Activated CD4-positive, alpha-beta T cell treated with anti-CD3 and anti-CD28 coated beads for 4 hours (primary cell): ENCODE measurements around the gene PLTP.
"Not testable (repeated sequence)": the region's sequence is repeated elsewhere in the genome, so short reads cannot be mapped to it uniquely, and the experiment has no call there.

ENCODE experiments used
- DNase-seq, 2 donors: peaks; one replicate each; pipeline ENCODE4 v3.0.0-alpha.2; 2020

Gene PLTP

GRCh38 chr20:45896641-45897161 is 15.3 kb downstream of the PLTP start:
- DNase-seq, result no peak

- no peak for DNase-seq
Measured at GRCh38 chr20:45894797-45895196, 17.2 kb downstream of the PLTP start.

- DNase-seq, result no peak
Measured at GRCh38 chr20:45893831-45894230, 18.1 kb downstream of the PLTP start.

GRCh38 chr20:45892828-45893500 is 19.0 kb downstream of the PLTP start:
- peak in 1 of 2 donors; percentile 24 for DNase-seq

GRCh38 chr20:45892049-45892825 is 19.7 kb downstream of the PLTP start:
- DNase-seq, result no peak

GRCh38 chr20:45890985-45891983 is 20.7 kb downstream of the PLTP start, which contains the start of the genes CTSA and NEURL2:
CTSA (plus strand) TSS chr20:45891335; CDS start chr20:45891569, 234 bp downstream.
NEURL2 (minus strand) TSS chr20:45891208; CDS start chr20:45890991, 217 bp downstream.
- DNase-seq, result peak; percentile 81 to 87

GRCh38 chr20:45890077-45890984 is 21.6 kb downstream of the PLTP start:
- DNase-seq, result peak; percentile 47 to 53

- no peak for DNase-seq
Measured at GRCh38 chr20:45888681-45889080, 23.3 kb downstream of the PLTP start.

GRCh38 chr20:45887346-45887715 is 24.6 kb downstream of the PLTP start, which contains the start of gene SPATA25:
SPATA25 (minus strand) TSS chr20:45887622; CDS start chr20:45887590, 32 bp downstream.
- no peak for DNase-seq

GRCh38 chr20:45886590-45887345 is 25.2 kb downstream of the PLTP start:
- DNase-seq, result no peak

GRCh38 chr20:45883100-45883469 is 28.9 kb downstream of the PLTP start:
- DNase-seq, result no peak

GRCh38 chr20:45882469-45883099 is 29.4 kb downstream of the PLTP start:
- no peak for DNase-seq

- DNase-seq, result peak; percentile 96 to 99
Measured at GRCh38 chr20:45880988-45881788, 30.8 kb downstream of the PLTP start, which contains the start of gene ZSWIM1. ZSWIM1 (plus strand) TSS chr20:45881227; CDS start chr20:45882593, 1,366 bp downstream.

GRCh38 chr20:45878076-45878761 is 33.7 kb downstream of the PLTP start:
- DNase-seq, result no peak

GRCh38 chr20:45874576-45874975 is 37.4 kb downstream of the PLTP start:
- no peak for DNase-seq

- DNase-seq, result not testable (repeated sequence)
Measured at GRCh38 chr20:45874104-45874481, 37.9 kb downstream of the PLTP start.

- no peak for DNase-seq
Measured at GRCh38 chr20:45873409-45874103, 38.4 kb downstream of the PLTP start.

- DNase-seq, result no peak
Measured at GRCh38 chr20:45872626-45873025, 39.3 kb downstream of the PLTP start.
